ENCODE results near the gene MRPL44.
A peak's percentile ranks its signal among the peaks of the same experiment; 100 is the strongest.

MRPL44 gene

GRCh38 chr2:223973606-223974005 lies 16.3 kb downstream of the MRPL44 start:
- no peaks in the 10 kb centered on the region for H3K27me3 Mint-ChIP-seq
- no peaks in the 10 kb centered on the region for H3K9me3 Mint-ChIP-seq
- H3K4me1 Mint-ChIP-seq (ENCODE audit: low read depth): peaks cover 19% of the 10 kb centered on the region

GRCh38 chr2:223976635-223977226 lies 19.5 kb downstream of the MRPL44 start:
- Mint-ChIP-seq H3K4me3 (no peak overlapping the region), H3K9me3 (no peaks in the 10 kb centered on the region), H3K27ac (no peak overlapping the region), H3K4me1 (ENCODE audit: low read depth) (peaks cover 10% of the 10 kb centered on the region), H3K36me3 (ENCODE audit: low read depth) (peaks cover 18% of the 10 kb centered on the region), H3K27me3 (no peaks in the 10 kb centered on the region)

More at GRCh38 chr2:223973606-223974005, 16.3 kb downstream of the MRPL44 start:
- no peak overlapping the region for H3K27ac Mint-ChIP-seq
- H3K4me3 Mint-ChIP-seq: no peak overlapping the region
- H3K36me3 Mint-ChIP-seq (ENCODE audit: low read depth): peaks cover 14% of the 10 kb centered on the region

GRCh38 chr2:223978451-223978850 lies 21.2 kb downstream of the MRPL44 start:
- Mint-ChIP-seq H3K4me3 (no peak overlapping the region), H3K27ac (no peak overlapping the region), H3K36me3 (ENCODE audit: low read depth) (peaks cover 15% of the 10 kb centered on the region), H3K4me1 (ENCODE audit: low read depth) (peaks cover 10% of the 10 kb centered on the region), H3K9me3 (no peaks in the 10 kb centered on the region), H3K27me3 (no peaks in the 10 kb centered on the region)

GRCh38 chr2:223979730-223980396 lies 22.6 kb downstream of the MRPL44 start:
- Mint-ChIP-seq H3K27me3 (no peaks in the 10 kb centered on the region), H3K4me1 (ENCODE audit: low read depth) (peaks cover 10% of the 10 kb centered on the region), H3K9me3 (no peaks in the 10 kb centered on the region), H3K27ac (no peak overlapping the region), H3K4me3 (no peak overlapping the region), H3K36me3 (ENCODE audit: low read depth) (peaks cover 22% of the 10 kb centered on the region)

DNA sequence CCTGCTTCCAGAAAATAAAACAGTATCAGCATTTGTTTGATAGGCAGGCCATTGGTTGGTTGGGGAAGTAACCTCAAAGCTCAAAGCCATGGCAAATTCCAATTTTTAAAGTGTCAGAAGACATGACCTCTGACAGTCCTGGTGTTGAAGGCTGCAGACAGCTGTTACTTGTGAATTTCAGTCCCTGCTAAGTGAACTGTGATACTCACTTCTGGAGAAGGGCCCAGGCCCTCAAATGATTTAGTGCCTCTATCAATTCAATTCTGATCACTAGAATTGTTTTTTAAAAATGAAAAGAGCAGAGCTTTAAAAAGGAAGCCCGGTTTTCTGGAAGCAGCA lies 23.1 kb downstream of the MRPL44 start:
- H3K36me3 Mint-ChIP-seq (ENCODE audit: low read depth): peaks cover 22% of the 10 kb centered on the region
- no peak overlapping the region for H3K27ac Mint-ChIP-seq
- H3K4me3 Mint-ChIP-seq: no peak overlapping the region
- no peaks in the 10 kb centered on the region for H3K9me3 Mint-ChIP-seq
- H3K27me3 Mint-ChIP-seq: no peaks in the 10 kb centered on the region
- peaks cover 10% of the 10 kb centered on the region for H3K4me1 Mint-ChIP-seq (ENCODE audit: low read depth)

DNA sequence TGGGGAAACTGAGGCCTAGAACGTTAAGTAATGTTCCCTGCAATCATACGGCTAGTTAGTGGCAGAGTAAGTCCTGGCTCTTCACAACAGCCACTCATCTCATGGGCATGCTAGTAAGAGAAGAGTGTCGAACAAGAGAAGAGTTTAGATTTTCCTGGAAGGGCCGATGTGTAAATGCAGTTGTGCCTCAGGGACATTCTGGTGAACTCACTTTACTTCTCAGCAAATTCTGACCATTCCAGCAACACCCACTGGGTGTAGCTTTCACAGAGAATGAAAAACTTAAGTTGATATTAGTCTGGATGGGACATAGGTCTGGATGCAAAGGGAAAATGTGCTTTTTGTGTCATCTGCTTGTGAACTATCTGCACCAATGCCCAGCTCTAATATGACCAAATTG lies 23.5 kb downstream of the MRPL44 start:
- Mint-ChIP-seq H3K4me3 (no peak overlapping the region), H3K9me3 (no peaks in the 10 kb centered on the region), H3K36me3 (ENCODE audit: low read depth) (peaks cover 19% of the 10 kb centered on the region), H3K4me1 (ENCODE audit: low read depth) (peaks cover 10% of the 10 kb centered on the region), H3K27ac (no peak overlapping the region), H3K27me3 (no peaks in the 10 kb centered on the region)

- no peak overlapping the region for H3K27ac Mint-ChIP-seq
- H3K9me3 Mint-ChIP-seq: no peaks in the 10 kb centered on the region
- no peak overlapping the region for H3K4me3 Mint-ChIP-seq
- H3K27me3 Mint-ChIP-seq: no peaks in the 10 kb centered on the region
- peaks cover 10% of the 10 kb centered on the region for H3K4me1 Mint-ChIP-seq (ENCODE audit: low read depth)
- H3K36me3 Mint-ChIP-seq (ENCODE audit: low read depth): peaks cover 18% of the 10 kb centered on the region
These were observed 24.0 kb downstream of the MRPL44 start for GRCh38 chr2:223981241-223981640.

DNA sequence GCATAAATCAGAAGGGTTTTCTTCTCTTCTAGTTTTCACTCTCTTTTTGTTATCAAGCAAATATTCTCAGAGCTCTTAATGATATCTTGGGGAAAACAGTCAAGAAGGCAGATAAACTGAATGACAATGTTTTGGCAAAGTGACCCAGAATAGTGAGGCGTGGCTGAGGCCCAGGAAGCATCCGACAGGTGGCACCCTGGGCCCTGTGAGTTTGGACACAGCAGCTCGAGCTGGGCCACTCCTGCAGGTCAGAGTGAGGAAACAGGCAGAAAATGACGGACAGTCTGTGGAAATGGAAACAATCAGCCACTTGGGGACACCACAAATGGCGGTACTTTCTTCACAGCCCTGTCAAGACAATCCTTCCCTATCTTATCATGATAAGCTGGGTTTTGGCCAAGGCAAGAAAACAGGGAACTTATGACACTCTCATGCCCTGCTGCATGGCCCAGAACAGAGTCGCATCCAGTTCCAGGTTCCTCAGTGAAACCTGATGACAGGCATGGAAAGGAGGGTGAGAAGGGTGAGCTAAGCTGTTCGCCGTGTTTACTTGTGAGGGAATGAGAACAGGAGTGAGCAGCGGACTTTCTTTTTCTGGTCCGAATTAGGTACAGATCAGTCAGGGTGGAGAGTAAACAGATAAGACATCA lies 32.1 kb downstream of the MRPL44 start:
- Mint-ChIP-seq H3K36me3 (ENCODE audit: low read depth) (peaks cover 9% of the 10 kb centered on the region), H3K4me3 (no peak overlapping the region), H3K27ac (no peak overlapping the region), H3K9me3 (no peaks in the 10 kb centered on the region), H3K27me3 (no peaks in the 10 kb centered on the region), H3K4me1 (ENCODE audit: low read depth) (no peaks in the 10 kb centered on the region)

- Mint-ChIP-seq H3K27ac (no peak overlapping the region), H3K9me3 (no peaks in the 10 kb centered on the region)
These were observed 32.6 kb downstream of the MRPL44 start for GRCh38 chr2:223989856-223990232.

GRCh38 chr2:223991611-223992010 lies 34.3 kb downstream of the MRPL44 start:
- H3K36me3 Mint-ChIP-seq (ENCODE audit: low read depth): peaks cover 8% of the 10 kb centered on the region
- no peak overlapping the region for H3K27ac Mint-ChIP-seq
- no peak overlapping the region for H3K4me3 Mint-ChIP-seq
- no peaks in the 10 kb centered on the region for H3K27me3 Mint-ChIP-seq
- no peaks in the 10 kb centered on the region for H3K9me3 Mint-ChIP-seq
- peaks cover 11% of the 10 kb centered on the region for H3K4me1 Mint-ChIP-seq (ENCODE audit: low read depth)

More at GRCh38 chr2:223989856-223990232, 32.6 kb downstream of the MRPL44 start:
- H3K27me3 Mint-ChIP-seq: no peaks in the 10 kb centered on the region
- H3K4me3 Mint-ChIP-seq: no peak overlapping the region
- H3K36me3 Mint-ChIP-seq (ENCODE audit: low read depth): peaks cover 6% of the 10 kb centered on the region
- peaks cover 2% of the 10 kb centered on the region for H3K4me1 Mint-ChIP-seq (ENCODE audit: low read depth)

- no peaks in the 10 kb centered on the region for H3K27me3 Mint-ChIP-seq
- H3K27ac Mint-ChIP-seq: no peak overlapping the region
- H3K36me3 Mint-ChIP-seq (ENCODE audit: low read depth): peaks cover 13% of the 10 kb centered on the region
- H3K9me3 Mint-ChIP-seq: no peaks in the 10 kb centered on the region
- peaks cover 11% of the 10 kb centered on the region for H3K4me1 Mint-ChIP-seq (ENCODE audit: low read depth)
- H3K4me3 Mint-ChIP-seq: no peak overlapping the region
These were observed 36.5 kb downstream of the MRPL44 start for GRCh38 chr2:223993634-223994232.

GRCh38 chr2:223994562-223995162 lies 37.4 kb downstream of the MRPL44 start:
- Mint-ChIP-seq H3K36me3 (ENCODE audit: low read depth) (peaks cover 11% of the 10 kb centered on the region), H3K4me3 (no peak overlapping the region), H3K27me3 (no peaks in the 10 kb centered on the region), H3K9me3 (no peaks in the 10 kb centered on the region), H3K27ac (peak overlapping the region; percentile 85), H3K4me1 (ENCODE audit: low read depth) (peaks cover 11% of the 10 kb centered on the region)

GRCh38 chr2:223995569-223995968 lies 38.3 kb downstream of the MRPL44 start:
- peak overlapping the region; percentile 85 for H3K27ac Mint-ChIP-seq

GRCh38 chr2:223996391-223996790 lies 39.1 kb downstream of the MRPL44 start:
- Mint-ChIP-seq H3K4me1 (ENCODE audit: low read depth) (peaks cover 11% of the 10 kb centered on the region), H3K36me3 (ENCODE audit: low read depth) (peaks cover 24% of the 10 kb centered on the region), H3K27ac (peak overlapping the region; percentile 65), H3K27me3 (no peaks in the 10 kb centered on the region), H3K4me3 (no peak overlapping the region), H3K9me3 (no peaks in the 10 kb centered on the region)

More at GRCh38 chr2:223995569-223995968, 38.3 kb downstream of the MRPL44 start:
- Mint-ChIP-seq H3K4me3 (no peak overlapping the region), H3K36me3 (ENCODE audit: low read depth) (peaks cover 18% of the 10 kb centered on the region), H3K27me3 (no peaks in the 10 kb centered on the region), H3K9me3 (no peaks in the 10 kb centered on the region), H3K4me1 (ENCODE audit: low read depth) (peaks cover 11% of the 10 kb centered on the region)

DNA sequence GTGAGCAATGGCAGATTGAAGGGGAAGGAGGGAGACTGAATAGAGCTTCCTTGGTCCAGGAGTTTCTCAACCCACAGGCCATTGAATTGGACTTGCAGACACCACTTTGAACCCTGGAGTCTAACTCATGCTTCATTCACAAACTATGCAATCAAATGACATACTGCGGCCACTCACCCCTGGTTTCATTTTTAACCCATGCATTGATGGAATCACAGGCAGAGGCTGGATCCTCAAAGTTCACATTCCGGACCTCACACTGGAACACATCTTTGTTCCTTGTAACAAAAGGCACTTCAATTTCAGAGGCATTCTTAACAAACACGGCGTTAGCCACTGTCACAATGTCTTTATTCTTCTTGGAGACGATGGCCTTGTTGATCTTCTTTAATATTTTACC lies 40.7 kb downstream of the MRPL44 start:
- no peaks in the 10 kb centered on the region for H3K9me3 Mint-ChIP-seq
- H3K27me3 Mint-ChIP-seq: no peaks in the 10 kb centered on the region

More for the DNA sequence above, 40.7 kb downstream of the MRPL44 start:
- Mint-ChIP-seq H3K4me3 (no peak overlapping the region), H3K4me1 (ENCODE audit: low read depth) (peaks cover 11% of the 10 kb centered on the region), H3K27ac (no peak overlapping the region), H3K36me3 (ENCODE audit: low read depth) (peaks cover 24% of the 10 kb centered on the region)

Data from stimulated activated naive CD8-positive, alpha-beta T cell treated with anti-CD3 and anti-CD28 coated beads, Interleukin-15, Interleukin-2, amounts not matched to agents 100 ng/mL and 50 ng/mL, for 24 hours (primary cell).